ENCODE measurements around the gene KCNH3. TPM values are rescaled to one million over a fixed set of nuclear protein-coding genes. Genes with fewer than 3 reads are reported as not detected.

Gene KCNH3
- total and polyA plus RNA-seq, 2 of the 8 experiments (the other 6 are each of a cell fraction or from before 2014, with no cell fraction given), result 0.24 to 0.50 TPM

- Histone ChIP-seq H3K4me2 (ENCODE audit: insufficient read depth in 1 of 2, low read depth in 2 of 2, low read length in 2 of 2) (peak overlapping the region; percentile 72 to 91), H3K23me2 (ENCODE audit: low read depth, low read length) (peaks cover 6% of the 10 kb centered on the region; the same call in 1 of the 2 replicates), H3K14ac (ENCODE audit: insufficient read length) (no peak overlapping the region), H3K27ac (ENCODE audit: low read depth, low read length) (0 out of 2 replicates have a peak overlapping the region, but pooled peaks have one; percentile 89), H4K8ac (ENCODE audit: extremely low read depth, insufficient read depth, low read length) (no peak overlapping the region), H3K9me3 (ENCODE audit: insufficient read depth in 2 of 2, low read depth in 1 of 2, low read length in 1 of 2) (no peaks in the 10 kb centered on the region), H3K23ac (ENCODE audit: insufficient read length) (no peak overlapping the region), H2BK12ac (ENCODE audit: low read depth, low read length) (no peak overlapping the region; the same call in 1 of the 2 replicates), H2BK15ac (ENCODE audit: low read length) (no peak overlapping the region), H2BK20ac (ENCODE audit: low read length) (no peak overlapping the region), H2AFZ (ENCODE audit: low read length) (peak overlapping the region; percentile 89; the same call in 1 of the 2 replicates), H4K20me1 (replicated peaks in 1 of 2; ENCODE audit: control insufficient read depth in 1 of 2, insufficient read depth in 2 of 2, low read length in 2 of 2) (peaks cover 0 to 10% of the 10 kb centered on the region in 2 experiments), H4K5ac (ENCODE audit: insufficient read length, low read depth, low read length) (no peak overlapping the region), H3K27me3 (replicated peaks in 1 of 4; ENCODE audit: control insufficient read depth in 3 of 4, extremely low read depth in 1 of 4, insufficient read depth in 3 of 4, low read length in 3 of 4) (no peaks in the 10 kb centered on the region), H3K9ac (replicated peaks in 1 of 4; ENCODE audit: extremely low read depth in 1 of 4, low read depth in 3 of 4, low read length in 3 of 4) (peak overlapping the region; percentile 83 to 92 (median 91); a peak in 6 of 7 replicates), H3K36me3 (ENCODE audit: control insufficient read depth in 2 of 4, insufficient read depth in 4 of 4, low read length in 3 of 4) (peaks cover 14 to 26% (median 18%) of the 10 kb centered on the region in 4 experiments; a peak in 6 of 8 replicates), H3K4me1 (replicated peaks in 1 of 4; ENCODE audit: control insufficient read depth in 3 of 4, insufficient read depth in 4 of 4, low read length in 3 of 4) (no peaks in the 10 kb centered on the region; a peak in 3 of 7 replicates), H3K18ac (ENCODE audit: extremely low read depth, low read length) (0 out of 2 replicates have a peak overlapping the region, but pooled peaks have one; percentile 19), H3K4me3 (ENCODE audit: extremely low read depth in 1 of 4, insufficient read depth in 2 of 4, low read depth in 3 of 4, low read length in 4 of 4) (peak overlapping the region; percentile 75 to 100 (median 96)), H3K79me1 (ENCODE audit: low read depth, low read length) (peaks cover 15% of the 10 kb centered on the region), H3K79me2 (ENCODE audit: control insufficient read depth in 1 of 2, insufficient read depth in 2 of 2, low read length in 2 of 2) (peaks cover 0 to 33% of the 10 kb centered on the region in 2 experiments; a peak in 2 of 4 replicates), H3K56ac (replicated peaks; ENCODE audit: insufficient read length, low read depth, low read length) (no peak overlapping the region), H2BK120ac (replicated peaks; ENCODE audit: low read depth, low read length) (no peak overlapping the region), H2AK5ac (ENCODE audit: low read depth, low read length) (no peak overlapping the region), H2BK5ac (ENCODE audit: low read depth, low read length) (peak overlapping the region; percentile 92; the same call in 1 of the 2 replicates), H4K91ac (replicated peaks; ENCODE audit: insufficient read length, low read length) (peak overlapping the region; percentile 14), H3K4ac (replicated peaks; ENCODE audit: insufficient read length, low read depth, low read length) (no peak overlapping the region)
- FAIRE-seq (no peak), DNase-seq (ENCODE audit: low read depth in 1 of 2, low spot score in 2 of 2) (no peak)
- TF ChIP-seq EGR1 (IDR thresholded peaks at IDR 0.05; ENCODE audit: borderline replicate concordance, low read depth, low read length) (no peak), SIX5 (IDR thresholded peaks at IDR 0.05; ENCODE audit: low read depth, low read length) (no peak), TBP (IDR thresholded peaks at IDR 0.05; ENCODE audit: low read depth, low read length) (no peak), TEAD4 (IDR thresholded peaks at IDR 0.05; ENCODE audit: low read depth, low read length) (no peak), JUN (IDR thresholded peaks at IDR 0.05; ENCODE audit: low read depth, low read length) (no peak), CTBP2 (IDR thresholded peaks at IDR 0.05; ENCODE audit: borderline replicate concordance, insufficient read depth, insufficient read length, low read length) (no peak), POU5F1 (IDR thresholded peaks at IDR 0.05; ENCODE audit: low read depth, low read length) (no peak)
- ChIA-PET POLR2A (ENCODE audit: partially characterized antibody) (interaction anchor here (0.7 to 9.1 kb wide), 18 partner anchors 9 to 549 kb away, joined by 3 to 72 read pairs (median 4); partner anchors contain the start of genes FAM186B, PRPF40B, SPATS2 and TMBIM6), CTCF (ENCODE audit: partially characterized antibody) (interaction anchor here (0.9 to 7.7 kb wide), 9 partner anchors 9 to 235 kb away, joined by 3 to 115 read pairs (median 5); partner anchors contain the start of gene DNAJC22)
- 14% methylated on average over 11 of the region's 11 CpGs; no CpG with 5 or more reads in 1 of the 2 experiments for whole genome bisulfite sequencing, 2 experiments (ENCODE audit: extremely low coverage in 1 of 2, insufficient coverage in 1 of 2, insufficient read length in 1 of 2, insufficient replicate concordance in 2 of 2, low coverage in 1 of 2, low lambda C conversion rate in 2 of 2, missing lambda C conversion rate in 1 of 2)
Observed at GRCh38 chr12:49567302-49567610, 28.4 kb downstream of the KCNH3 start.

Measured in H1 (cell line).